Sciatic nerve (tissue), 2 donors: ENCODE data around the gene ORC1. TPM values are rescaled to one million over a fixed set of nuclear protein-coding genes. Genes with fewer than 3 reads are reported as not detected.
A peak's percentile ranks its signal among the peaks of the same experiment; 100 is the strongest.

Experiments used
- ATAC-seq: fragments of 200-7000 bp; cut with Tn5 transposase; one replicate; pipeline ENCODE4 v1.9.1; 2020; ENCODE audit warnings: mild to moderate bottlenecking, moderate library complexity
- DNase-seq: peaks from one replicate; pipeline ENCODE4 v3.0.0-alpha.2; 2020; ENCODE audit warnings: low spot score
- intact Hi-C: fragments of 100-400 bp; cut with DNase I; formaldehyde crosslinking; loops from one replicate; pipeline ENCODE4 v1.14.2; 2022
- total RNA-seq: library from RNA; stranded (reverse); fragmentation: NEBNext Ultra II Directional; extraction: Animal tissue kit (Norgen Biotek cat#: 25700); gene quantifications from one replicate; pipeline ENCODE4 v1.2.1, GENCODE V29; 2021
- donor health status: DM: no; HTN: no; CAD: no.
- donor health status: DM: no; HTN: no; CAD: no.

ORC1 gene
- total RNA-seq, 1 donor from 2014 or later: 0.45 TPM

- DNase-seq (no peak), ATAC-seq (no peak)
- intact Hi-C loops: no loop called here
These were observed 48.2 kb downstream of the ORC1 start for GRCh38 chr1:52355847-52356505.

GRCh38 chr1:52355436-52355835, 48.8 kb downstream of the ORC1 start:
- intact Hi-C loops: no loop called here
- DNase-seq (no peak), ATAC-seq (no peak)

- no peak for ATAC-seq
- no peak for DNase-seq
- intact Hi-C loops: loop anchor here (5.0 kb wide), 1 partner anchor 1405 kb away; no protein-coding TSS in a partner anchor
These were observed 51.5 kb downstream of the ORC1 start for GRCh38 chr1:52352690-52353089.

GRCh38 chr1:52348704-52349300, 55.4 kb downstream of the ORC1 start:
- DNase-seq (no peak), ATAC-seq (peak; percentile 38)
- intact Hi-C loops: no loop called here

- ATAC-seq (no peak), DNase-seq (no peak)
- intact Hi-C loops: no loop called here
These were observed 57.6 kb downstream of the ORC1 start for GRCh38 chr1:52346653-52347052.

- ATAC-seq: no peak
- intact Hi-C loops: no loop called here
- DNase-seq: no peak
These were observed 59.0 kb downstream of the ORC1 start for GRCh38 chr1:52345252-52345651.

- ATAC-seq: no peak
- DNase-seq: no peak
- intact Hi-C loops: no loop called here
These were observed 60.2 kb downstream of the ORC1 start for GRCh38 chr1:52343979-52344378.

GRCh38 chr1:52341655-52342260, 62.5 kb downstream of the ORC1 start:
- intact Hi-C loops: no loop called here
- no peak for ATAC-seq
- no peak for DNase-seq

GRCh38 chr1:52337439-52337838, 66.8 kb downstream of the ORC1 start:
- DNase-seq: no peak
- ATAC-seq: no peak
- intact Hi-C loops: no loop called here

GRCh38 chr1:52334906-52335528, 69.2 kb downstream of the ORC1 start:
- ATAC-seq (no peak), DNase-seq (no peak)
- intact Hi-C loops: no loop called here

- ATAC-seq: no peak
- intact Hi-C loops: no loop called here
- no peak for DNase-seq
These were observed 71.8 kb downstream of the ORC1 start for GRCh38 chr1:52332411-52332810.

GRCh38 chr1:52328615-52329014, 75.6 kb downstream of the ORC1 start:
- no peak for ATAC-seq
- intact Hi-C loops: no loop called here
- no peak for DNase-seq

GRCh38 chr1:52325786-52326185, 78.4 kb downstream of the ORC1 start:
- DNase-seq (no peak), ATAC-seq (no peak)
- intact Hi-C loops: no loop called here

- intact Hi-C loops: no loop called here
- no peak for DNase-seq
These were observed 80.5 kb downstream of the ORC1 start for GRCh38 chr1:52323731-52324130.

More at GRCh38 chr1:52323731-52324130, 80.5 kb downstream of the ORC1 start:
- ATAC-seq: no peak

Other genes with a start within 250 kb of the ORC1 start
- 43.2 TPM for gene CC2D1B, start 38.2 kb downstream of the ORC1 start, total RNA-seq
- gene PRPF38A, start 179 bp upstream of the ORC1 start, total RNA-seq: 38.8 TPM
- 87.3 TPM for gene TUT4, start 148.7 kb upstream of the ORC1 start, total RNA-seq
- gene GPX7, start 197.9 kb upstream of the ORC1 start, total RNA-seq: 12.2 TPM
- 1.3 TPM for gene SHISAL2A, start 228.7 kb upstream of the ORC1 start, total RNA-seq